Activated CD8-positive, alpha-beta memory T cell treated with anti-CD3 and anti-CD28 coated beads, Interleukin-2, amount 50 U/mL, for 24 hours (primary cell): ENCODE results near the gene PSMG4.

Experiments used
- DNase-seq: peaks from one replicate; pipeline ENCODE4 v3.0.0-alpha.2; 2020; ENCODE audit errors: extremely low read depth

The PSMG4 gene

DNA sequence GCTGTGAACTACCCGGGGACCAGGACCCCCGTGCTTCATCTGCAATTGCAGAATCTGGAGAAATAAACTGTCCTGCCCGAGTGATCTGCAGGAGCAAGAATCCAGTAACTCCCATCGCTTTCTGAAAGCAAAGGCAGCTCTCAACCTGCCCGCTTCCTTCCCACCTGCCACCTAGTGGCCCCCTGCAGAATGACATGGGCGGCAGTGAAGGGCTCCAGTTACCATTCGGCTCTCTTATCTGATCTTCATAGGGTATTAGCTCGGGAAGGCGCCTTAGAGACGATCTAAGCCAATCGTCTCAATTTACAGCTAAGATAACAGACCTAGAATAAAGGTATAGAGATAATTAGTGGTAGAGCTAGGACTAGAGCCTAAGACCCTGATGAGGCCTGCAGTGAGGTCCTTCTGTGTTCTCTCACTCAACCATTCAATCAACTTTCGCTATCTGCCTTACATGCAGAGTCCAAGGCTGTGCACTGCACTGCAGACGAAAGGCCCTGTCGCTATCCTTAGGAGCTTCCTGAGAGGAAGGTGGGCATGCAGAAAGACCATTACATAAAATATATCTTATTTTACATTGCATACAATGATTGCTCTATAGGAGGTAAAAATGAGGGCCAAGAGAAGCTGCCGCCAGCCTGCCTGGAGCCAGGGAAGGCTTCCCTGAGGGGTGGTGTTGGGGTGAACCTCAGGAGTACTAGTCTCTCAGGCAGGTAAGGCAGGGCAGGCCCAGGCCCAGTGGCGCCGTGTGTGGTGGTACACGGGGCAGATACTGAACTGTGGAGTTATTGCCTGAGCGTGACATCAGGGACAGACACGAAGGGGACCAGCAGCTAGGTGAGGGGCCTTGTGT lies 7.1 kb upstream of the PSMG4 start:
- peak; percentile 35 for DNase-seq

- no peak for DNase-seq
These were observed 6.4 kb upstream of the PSMG4 start for GRCh38 chr6:3252369-3252768.

GRCh38 chr6:3252861-3253596 lies 5.7 kb upstream of the PSMG4 start:
- DNase-seq: no peak

DNA sequence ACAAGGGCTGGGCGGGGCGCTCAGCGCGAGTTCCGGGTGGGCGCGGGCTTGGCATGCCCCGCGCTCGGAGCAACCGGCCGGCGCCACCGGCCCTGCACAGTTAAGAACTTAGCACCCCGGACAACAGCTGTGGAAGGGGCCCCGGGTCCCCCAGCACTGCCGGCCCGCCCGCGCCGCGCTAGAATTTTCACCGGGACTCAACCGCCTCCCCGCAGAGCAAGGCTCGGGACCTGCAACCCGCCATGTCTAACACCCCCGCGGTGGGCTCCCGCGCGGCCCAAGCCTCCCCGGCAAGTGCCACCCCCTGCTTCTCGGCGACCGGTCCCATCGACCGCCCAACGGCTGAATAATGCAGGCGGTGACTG lies 5.2 kb upstream of the PSMG4 start:
- DNase-seq: no peak

GRCh38 chr6:3258201-3258600 lies 546 bp upstream of the PSMG4 start:
- no peak for DNase-seq

DNA sequence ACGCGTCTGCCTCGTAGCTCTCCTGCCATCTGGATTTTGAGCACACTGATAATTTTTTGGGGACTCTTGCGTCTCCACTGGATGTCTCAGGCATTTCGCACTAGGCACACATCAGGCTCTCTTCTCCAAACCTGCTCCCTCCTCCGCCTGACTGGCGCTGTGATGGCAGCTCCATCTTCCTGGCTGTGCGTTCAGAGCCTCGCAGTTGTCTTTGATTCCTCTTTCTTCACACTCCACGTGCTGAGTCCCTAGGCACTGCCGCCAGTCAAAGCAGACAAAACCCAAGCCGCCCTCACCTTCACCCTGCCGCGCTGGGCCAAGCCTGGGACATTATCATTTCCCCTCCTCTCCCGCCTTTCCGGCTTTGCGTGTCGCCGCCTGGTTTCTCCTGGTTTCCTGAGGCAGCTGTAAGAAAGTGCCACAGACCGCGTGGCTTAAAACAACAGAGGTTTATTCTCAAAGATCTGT lies 778 bp downstream of the PSMG4 start:
- DNase-seq: no peak

- no peak for DNase-seq
These were observed 1.5 kb downstream of the PSMG4 start for GRCh38 chr6:3260296-3260695.

GRCh38 chr6:3260772-3261517 lies 2.2 kb downstream of the PSMG4 start:
- no peak for DNase-seq

- no peak for DNase-seq
These were observed 2.7 kb downstream of the PSMG4 start for GRCh38 chr6:3261518-3261820.

DNA sequence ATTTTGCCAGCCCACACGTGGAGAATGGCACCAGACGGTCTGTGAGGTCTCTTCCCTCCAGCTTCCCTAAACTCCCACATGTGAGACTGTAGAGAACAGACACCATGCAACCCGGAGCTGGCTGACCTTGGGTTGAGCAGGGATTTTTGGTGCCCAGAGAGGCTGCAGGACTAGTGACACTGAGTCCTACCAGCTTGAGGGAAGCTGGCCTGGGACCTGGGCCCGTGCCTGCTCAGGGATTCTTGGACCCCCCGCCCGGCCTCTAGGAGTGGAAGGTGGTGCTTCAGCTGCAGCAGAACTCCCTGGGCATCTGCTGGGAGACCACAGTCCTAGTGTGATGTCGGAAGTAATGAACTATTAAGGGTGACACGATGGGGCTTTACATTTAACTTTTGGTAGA lies 3.2 kb downstream of the PSMG4 start:
- no peak for DNase-seq

DNA sequence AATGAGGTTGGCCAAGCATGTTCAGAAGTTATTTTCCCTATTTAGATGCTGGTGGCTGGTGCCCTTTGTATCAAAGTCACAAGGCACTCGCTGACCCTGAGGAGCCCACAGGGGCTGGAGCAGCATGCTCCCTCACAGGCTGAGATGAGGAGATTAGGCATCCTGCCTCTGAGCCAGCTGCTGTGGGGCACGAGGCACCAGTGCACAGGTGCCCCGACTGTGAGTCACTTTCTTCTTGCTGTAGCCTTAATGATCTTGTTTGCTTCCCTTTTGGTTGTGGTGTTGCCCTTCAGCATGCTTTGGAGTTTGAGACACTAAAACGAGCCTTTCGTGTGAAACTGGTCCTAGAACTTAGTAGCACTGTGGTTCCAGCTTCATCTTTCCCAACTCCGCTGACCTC lies 4.3 kb downstream of the PSMG4 start:
- no peak for DNase-seq

DNA sequence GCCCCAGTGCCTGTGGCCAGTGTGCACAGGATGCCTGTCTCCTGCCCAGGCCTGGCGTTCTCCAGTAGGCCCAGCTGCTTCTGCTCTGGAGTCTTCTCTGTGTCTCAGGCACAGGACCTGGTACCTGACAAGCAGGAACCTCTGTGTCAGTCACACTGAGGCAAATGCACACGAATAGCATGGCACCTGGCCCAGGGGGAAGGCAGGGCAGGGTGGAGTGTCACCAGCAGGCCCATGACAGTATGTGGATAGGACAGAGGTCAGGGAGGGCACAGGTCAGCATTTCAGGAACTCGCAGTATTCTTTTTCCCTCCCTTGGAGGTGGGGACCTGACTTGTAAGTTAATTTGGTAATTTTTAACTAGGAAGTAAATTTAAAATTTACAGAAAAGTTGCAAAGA lies 5.6 kb downstream of the PSMG4 start:
- DNase-seq: no peak

- no peak for DNase-seq
These were observed 6.9 kb downstream of the PSMG4 start for GRCh38 chr6:3265671-3266070.

- no peak for DNase-seq
These were observed 7.4 kb downstream of the PSMG4 start for GRCh38 chr6:3266170-3266569.

DNA sequence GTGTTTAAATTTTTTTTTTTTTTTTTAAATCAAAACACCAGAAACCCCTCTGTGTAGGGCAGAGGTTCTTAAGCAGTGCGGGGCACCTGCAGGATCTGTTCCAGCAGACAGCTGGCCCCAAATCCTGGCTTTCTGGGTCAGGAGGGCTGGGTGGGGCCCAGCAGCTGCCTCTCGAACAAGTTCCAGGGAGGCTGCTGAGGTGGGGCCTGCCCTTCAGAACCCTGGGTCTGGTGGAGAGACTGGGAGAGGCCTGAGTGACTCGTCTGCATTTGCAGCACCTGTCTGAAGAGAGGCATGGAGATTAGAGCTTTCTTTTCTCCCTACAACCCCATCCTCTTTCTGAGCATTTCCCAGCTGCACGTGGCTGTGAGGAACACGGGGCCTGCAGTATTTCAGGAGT lies 8.4 kb downstream of the PSMG4 start:
- no peak for DNase-seq

GRCh38 chr6:3268680-3269079 lies 9.9 kb downstream of the PSMG4 start:
- no peak for DNase-seq

- no peak for DNase-seq
These were observed 10.7 kb downstream of the PSMG4 start for GRCh38 chr6:3269281-3269975.

DNA sequence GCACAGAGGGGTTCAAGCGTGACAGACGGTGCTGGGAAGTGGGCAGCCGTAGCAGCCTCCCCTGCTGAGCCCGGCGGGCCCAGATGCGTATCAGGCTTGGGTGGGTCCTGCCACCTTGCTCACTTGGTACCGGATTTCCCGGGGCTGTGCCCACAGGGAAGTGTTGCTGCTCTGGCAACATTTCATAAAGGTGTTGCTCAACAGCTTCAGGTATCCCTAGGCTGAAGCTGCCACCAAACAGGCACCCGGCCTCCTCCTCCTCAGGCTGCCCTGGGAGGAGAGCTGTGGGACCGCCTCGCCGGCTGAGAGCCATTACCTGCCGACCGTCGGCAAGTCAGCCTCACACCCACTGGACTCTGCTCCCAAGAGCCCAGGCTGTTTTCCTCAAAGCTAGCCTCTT lies 11.5 kb downstream of the PSMG4 start:
- DNase-seq: no peak

DNA sequence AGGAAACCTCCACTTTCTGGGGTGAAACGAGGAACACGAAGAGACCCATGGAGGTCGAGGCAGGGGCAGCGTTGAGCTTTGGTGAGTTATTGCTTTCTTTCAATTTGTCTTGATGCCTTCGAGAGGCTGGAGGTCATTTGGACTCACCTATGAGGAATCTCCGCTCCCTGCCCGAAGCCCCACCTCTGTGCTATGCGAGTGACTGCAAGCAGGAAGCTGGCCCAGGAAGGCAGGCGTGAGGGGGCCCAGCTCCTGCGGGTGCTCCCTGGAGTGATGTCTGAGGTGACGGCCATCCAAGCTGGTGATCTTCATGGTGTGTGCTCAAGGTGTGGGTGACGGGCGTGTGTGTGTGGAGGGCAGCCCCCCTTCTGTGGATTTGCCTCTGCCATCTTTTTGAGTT lies 13.0 kb downstream of the PSMG4 start:
- no peak for DNase-seq

DNA sequence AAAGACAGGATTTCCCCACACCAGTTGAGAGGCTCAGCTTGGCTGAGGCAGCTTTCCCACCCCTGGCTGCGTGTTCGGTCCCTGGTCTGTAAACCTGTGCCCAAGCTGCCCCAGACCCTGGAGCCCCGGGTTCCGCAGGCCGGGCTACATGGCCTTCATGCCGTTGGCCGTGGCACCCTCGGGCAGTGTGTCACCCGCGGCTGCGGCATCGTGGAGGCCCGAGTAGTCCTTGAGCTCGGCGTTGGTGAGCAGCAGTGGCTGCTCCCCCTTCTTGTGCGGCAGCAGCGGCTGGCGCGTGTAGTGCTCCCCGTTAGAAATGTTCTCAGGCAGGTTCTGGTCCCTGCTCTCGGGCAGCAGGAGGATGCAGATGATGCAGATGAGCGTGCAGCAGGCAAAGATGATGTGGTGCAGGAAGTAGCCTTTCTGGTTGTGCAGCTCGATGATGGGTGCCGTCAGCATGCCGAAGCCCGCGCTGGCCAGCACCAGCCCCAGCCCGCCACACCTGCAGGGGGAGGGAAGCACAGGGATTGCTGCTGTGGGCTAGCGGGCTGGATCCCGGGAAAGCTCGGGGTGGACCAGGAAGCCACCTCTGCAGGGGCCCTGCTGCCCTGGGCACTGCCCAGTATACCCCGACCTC lies 14.3 kb downstream of the PSMG4 start:
- DNase-seq: no peak

- DNase-seq: no peak
These were observed 15.2 kb downstream of the PSMG4 start for GRCh38 chr6:3273707-3274521.
